ENCODE results near the gene HINT3.

DNA sequence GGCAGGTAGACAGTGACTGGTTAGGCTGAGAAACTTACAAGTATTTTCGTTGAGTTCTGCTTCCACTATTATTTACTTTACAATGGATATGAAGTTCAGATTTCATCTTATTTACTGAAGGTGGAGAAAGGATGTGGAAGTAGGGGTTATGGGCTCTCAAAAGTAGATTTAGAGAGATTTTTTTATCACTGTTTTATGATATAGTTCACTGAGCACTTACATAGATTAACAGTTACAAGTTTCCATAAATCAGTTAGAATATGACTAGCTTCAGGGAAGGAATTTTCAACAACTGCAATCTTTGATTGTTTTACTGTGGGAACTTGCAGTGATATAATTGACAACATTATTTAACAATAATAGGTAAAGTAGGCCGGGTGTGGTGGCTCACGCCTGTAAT lies 22.5 kb downstream of the HINT3 start:
- TF ChIP-seq, protein P1, sequence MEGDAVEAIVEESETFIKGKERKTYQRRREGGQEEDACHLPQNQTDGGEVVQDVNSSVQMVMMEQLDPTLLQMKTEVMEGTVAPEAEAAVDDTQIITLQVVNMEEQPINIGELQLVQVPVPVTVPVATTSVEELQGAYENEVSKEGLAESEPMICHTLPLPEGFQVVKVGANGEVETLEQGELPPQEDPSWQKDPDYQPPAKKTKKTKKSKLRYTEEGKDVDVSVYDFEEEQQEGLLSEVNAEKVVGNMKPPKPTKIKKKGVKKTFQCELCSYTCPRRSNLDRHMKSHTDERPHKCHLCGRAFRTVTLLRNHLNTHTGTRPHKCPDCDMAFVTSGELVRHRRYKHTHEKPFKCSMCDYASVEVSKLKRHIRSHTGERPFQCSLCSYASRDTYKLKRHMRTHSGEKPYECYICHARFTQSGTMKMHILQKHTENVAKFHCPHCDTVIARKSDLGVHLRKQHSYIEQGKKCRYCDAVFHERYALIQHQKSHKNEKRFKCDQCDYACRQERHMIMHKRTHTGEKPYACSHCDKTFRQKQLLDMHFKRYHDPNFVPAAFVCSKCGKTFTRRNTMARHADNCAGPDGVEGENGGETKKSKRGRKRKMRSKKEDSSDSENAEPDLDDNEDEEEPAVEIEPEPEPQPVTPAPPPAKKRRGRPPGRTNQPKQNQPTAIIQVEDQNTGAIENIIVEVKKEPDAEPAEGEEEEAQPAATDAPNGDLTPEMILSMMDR (IDR thresholded peaks at IDR 0.05), result no peak
- no peak for TF ChIP-seq POLR2A (IDR thresholded peaks at IDR 0.05)
